HTR-8/SVneo (cell line): ENCODE results near the gene RFX7.
"Not testable (repeated sequence)": the region's sequence is repeated elsewhere in the genome, so short reads cannot be mapped to it uniquely, and the experiment has no call there.

Experiments used
- DNase-seq: peaks from one replicate; pipeline ENCODE4 v3.0.0; 2011; ENCODE audit warnings: low spot score, mixed read lengths; ENCODE audit not compliant: insufficient read length
- FAIRE-seq: peaks from 2 replicates; lab custom pipeline; 2011; peaks lifted over from hg19 to GRCh38; lab: Jason Lieb, UNC

The RFX7 gene

GRCh38 chr15:56208185-56208584 lies 35.5 kb downstream of the RFX7 start:
- FAIRE-seq (no peak), DNase-seq (no peak)

GRCh38 chr15:56207711-56208110 lies 36.0 kb downstream of the RFX7 start:
- FAIRE-seq: no peak

GRCh38 chr15:56207092-56207491 lies 36.6 kb downstream of the RFX7 start:
- DNase-seq (no peak), FAIRE-seq (no peak)

More at GRCh38 chr15:56207711-56208110, 36.0 kb downstream of the RFX7 start:
- DNase-seq: no peak

- FAIRE-seq (no peak), DNase-seq (no peak)
These were observed 38.4 kb downstream of the RFX7 start for GRCh38 chr15:56205061-56205876.

- FAIRE-seq, DNase-seq: not testable (repeated sequence)
These were observed 40.3 kb downstream of the RFX7 start for GRCh38 chr15:56203312-56203922.

GRCh38 chr15:56202701-56203100 lies 41.0 kb downstream of the RFX7 start:
- DNase-seq (no peak), FAIRE-seq (no peak)

- DNase-seq (no peak), FAIRE-seq (no peak)
These were observed 44.6 kb downstream of the RFX7 start for GRCh38 chr15:56199038-56199437.

- DNase-seq (no peak), FAIRE-seq (no peak)
These were observed 49.6 kb downstream of the RFX7 start for GRCh38 chr15:56194035-56194434.

- FAIRE-seq (no peak), DNase-seq (no peak)
These were observed 50.8 kb downstream of the RFX7 start for GRCh38 chr15:56192659-56193442.

GRCh38 chr15:56187665-56188064 lies 56.0 kb downstream of the RFX7 start:
- DNase-seq (no peak), FAIRE-seq (no peak)

- no peak for FAIRE-seq
- DNase-seq: no peak
These were observed 57.7 kb downstream of the RFX7 start for GRCh38 chr15:56185980-56186379.

GRCh38 chr15:56184516-56184915 lies 59.2 kb downstream of the RFX7 start:
- no peak for DNase-seq
- no peak for FAIRE-seq

GRCh38 chr15:56180851-56181250 lies 62.8 kb downstream of the RFX7 start:
- DNase-seq (no peak), FAIRE-seq (no peak)

- no peak for DNase-seq
- FAIRE-seq: no peak
These were observed 66.7 kb downstream of the RFX7 start for GRCh38 chr15:56176996-56177395.

- FAIRE-seq (no peak), DNase-seq (no peak)
These were observed 67.9 kb downstream of the RFX7 start for GRCh38 chr15:56175788-56176187.

- DNase-seq: no peak
- FAIRE-seq: no peak
These were observed 69.0 kb downstream of the RFX7 start for GRCh38 chr15:56174649-56175048.

- DNase-seq: no peak
- no peak for FAIRE-seq
These were observed 75.3 kb downstream of the RFX7 start for GRCh38 chr15:56168394-56168793.

- no peak for FAIRE-seq
- DNase-seq: no peak
These were observed 78.4 kb downstream of the RFX7 start for GRCh38 chr15:56165234-56165633.

- FAIRE-seq (no peak), DNase-seq (no peak)
These were observed 82.7 kb downstream of the RFX7 start for GRCh38 chr15:56160966-56161365.

GRCh38 chr15:56156877-56157276 lies 86.8 kb downstream of the RFX7 start:
- DNase-seq (no peak), FAIRE-seq (no peak)

- DNase-seq, FAIRE-seq: not testable (repeated sequence)
These were observed 88.4 kb downstream of the RFX7 start for GRCh38 chr15:56155278-56155677.
